MM.1S (cell line): Measurements from ENCODE around the gene KCNMA1.
A peak's percentile ranks its signal among the peaks of the same experiment; 100 is the strongest.

ENCODE experiments used
- DNase-seq: peaks from one replicate; pipeline ENCODE4 v3.0.0-alpha.2; 2015
- H2AFZ ChIP-seq: fragments of 300-600 bp; sonication (generic); 2 replicates; pipeline ENCODE4 v1.6.0; 2016; ENCODE audit warnings: antibody characterized with exemption, low read length
- H3F3A ChIP-seq: fragments of 300-600 bp; sonication (generic); 2 replicates; pipeline ENCODE4 v1.6.1; 2016; ENCODE audit warnings: mild to moderate bottlenecking, antibody characterized with exemption, low read length, moderate library complexity, mixed read lengths; ENCODE audit not compliant: insufficient read depth
- H3K27ac ChIP-seq: fragments of 300-600 bp; sonication (generic); 2 replicates; pipeline ENCODE4 v1.5.1; 2016; ENCODE audit warnings: mild to moderate bottlenecking, low read length
- H3K27me3 ChIP-seq: fragments of 300-600 bp; sonication (generic); replicated peaks from 2 replicates; pipeline ENCODE4 v1.6.0; 2016; ENCODE audit warnings: low read length; ENCODE audit not compliant: insufficient read depth
- H3K36me3 ChIP-seq: fragments of 300-600 bp; sonication (generic); replicated peaks from 2 replicates; pipeline ENCODE4 v1.6.1; 2016; ENCODE audit warnings: mild to moderate bottlenecking, low read length, mixed read lengths; ENCODE audit not compliant: insufficient read depth
- H3K4me1 ChIP-seq: fragments of 300-600 bp; sonication (generic); 2 replicates; pipeline ENCODE4 v1.6.1; 2016; ENCODE audit warnings: low read length, mixed read lengths
- H3K4me2 ChIP-seq: fragments of 300-600 bp; sonication (generic); 2 replicates; pipeline ENCODE4 v1.6.0; 2016; ENCODE audit warnings: low read depth, low read length
- H3K4me3 ChIP-seq: fragments of 300-600 bp; sonication (generic); 2 replicates; pipeline ENCODE4 v1.5.1; 2016; ENCODE audit warnings: low read length, mixed read lengths
- H3K79me2 ChIP-seq: fragments of 300-600 bp; sonication (generic); 2 replicates; pipeline ENCODE4 v1.6.1; 2016; ENCODE audit warnings: mixed run types, low read length, mixed read lengths
- H3K9ac ChIP-seq: fragments of 300-600 bp; sonication (generic); 2 replicates; pipeline ENCODE4 v1.6.1; 2016; ENCODE audit warnings: low read length, mixed read lengths
- H3K9me2 ChIP-seq: fragments of 300-600 bp; sonication (generic); replicated peaks from 2 replicates; pipeline ENCODE4 v1.6.1; 2016; ENCODE audit warnings: mild to moderate bottlenecking, low read length, mixed read lengths; ENCODE audit not compliant: insufficient read depth
- H3K9me3 ChIP-seq: fragments of 300-600 bp; sonication (generic); replicated peaks from 2 replicates; pipeline ENCODE4 v1.6.1; 2016; ENCODE audit warnings: mild to moderate bottlenecking, low read length, mixed read lengths; ENCODE audit not compliant: insufficient read depth
- H4K20me1 ChIP-seq: fragments of 300-600 bp; sonication (generic); 2 replicates; pipeline ENCODE4 v1.6.1; 2016; ENCODE audit warnings: mild to moderate bottlenecking, low read length, moderate library complexity, mixed read lengths; ENCODE audit not compliant: insufficient read depth
- EZH2 ChIP-seq: fragments of 300-600 bp; sonication (generic); optimal IDR thresholded peaks from 2 replicates; pipeline ENCODE3; 2017; ENCODE audit warnings: low read depth, mild to moderate bottlenecking, antibody characterized with exemption, low read length, mixed read lengths
- EZH2phosphoT487 ChIP-seq: fragments of 300-600 bp; sonication (generic); IDR thresholded peaks from 2 replicates; pipeline ENCODE4 v1.6.1; 2018; ENCODE audit warnings: antibody characterized with exemption, low read length
- TF ChIP-seq, protein P1 (sequence below): fragments of 300-600 bp; sonication (generic); IDR thresholded peaks from 2 replicates; pipeline ENCODE4 v1.5.1; 2016; ENCODE audit warnings: antibody characterized with exemption, low read length, mixed read lengths

Gene KCNMA1

DNA sequence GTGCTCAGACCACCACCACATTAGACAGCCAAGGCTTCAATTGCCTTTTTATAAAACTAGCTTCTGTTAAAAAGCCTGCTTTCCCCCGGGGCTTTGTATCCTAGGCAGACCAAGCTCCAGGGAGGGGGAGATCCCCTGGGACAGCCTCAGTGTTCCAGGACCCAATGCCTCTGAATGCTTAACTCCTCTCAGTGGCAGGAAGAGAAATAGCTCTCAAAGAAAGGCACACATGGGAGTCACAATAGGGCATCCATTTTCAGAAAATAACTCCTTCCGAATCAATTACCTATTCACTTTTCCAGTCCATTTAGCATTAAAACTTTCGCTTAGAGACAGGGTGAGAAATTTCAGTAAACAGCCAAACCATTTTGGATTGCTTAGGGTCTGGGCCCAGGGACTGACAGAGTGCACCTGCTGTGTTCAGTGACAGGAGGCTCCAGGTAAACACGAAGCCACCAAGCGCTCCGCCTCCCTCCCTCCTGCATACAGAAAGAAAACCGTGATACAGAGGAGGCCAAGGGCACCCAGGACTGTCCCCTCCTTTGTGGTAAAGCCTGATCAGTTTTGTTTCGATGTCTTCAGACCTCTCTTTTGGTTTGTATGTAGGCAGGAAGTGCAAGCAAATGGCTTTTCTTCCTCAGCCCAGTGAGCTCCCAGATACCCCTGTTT lies 599.7 kb downstream of the KCNMA1 start:
- Histone ChIP-seq H3K36me3 (no peaks in the 10 kb centered on the region), H3K79me2 (no peaks in the 10 kb centered on the region), H4K20me1 (no peaks in the 10 kb centered on the region), H3K27ac (no peak overlapping the region), H3K4me1 (no peaks in the 10 kb centered on the region), H3K9me2 (no peaks in the 10 kb centered on the region), H3K9me3 (no peaks in the 10 kb centered on the region), H3K4me3 (no peak overlapping the region), H3K4me2 (peak overlapping the region; percentile 1; the same call in 1 of the 2 replicates), H3F3A (no peaks in the 10 kb centered on the region), H2AFZ (no peak overlapping the region), H3K9ac (no peak overlapping the region), H3K27me3 (no peaks in the 10 kb centered on the region)
- TF ChIP-seq EZH2: no peak
- TF ChIP-seq EZH2phosphoT487: no peak
- TF ChIP-seq, protein P1, sequence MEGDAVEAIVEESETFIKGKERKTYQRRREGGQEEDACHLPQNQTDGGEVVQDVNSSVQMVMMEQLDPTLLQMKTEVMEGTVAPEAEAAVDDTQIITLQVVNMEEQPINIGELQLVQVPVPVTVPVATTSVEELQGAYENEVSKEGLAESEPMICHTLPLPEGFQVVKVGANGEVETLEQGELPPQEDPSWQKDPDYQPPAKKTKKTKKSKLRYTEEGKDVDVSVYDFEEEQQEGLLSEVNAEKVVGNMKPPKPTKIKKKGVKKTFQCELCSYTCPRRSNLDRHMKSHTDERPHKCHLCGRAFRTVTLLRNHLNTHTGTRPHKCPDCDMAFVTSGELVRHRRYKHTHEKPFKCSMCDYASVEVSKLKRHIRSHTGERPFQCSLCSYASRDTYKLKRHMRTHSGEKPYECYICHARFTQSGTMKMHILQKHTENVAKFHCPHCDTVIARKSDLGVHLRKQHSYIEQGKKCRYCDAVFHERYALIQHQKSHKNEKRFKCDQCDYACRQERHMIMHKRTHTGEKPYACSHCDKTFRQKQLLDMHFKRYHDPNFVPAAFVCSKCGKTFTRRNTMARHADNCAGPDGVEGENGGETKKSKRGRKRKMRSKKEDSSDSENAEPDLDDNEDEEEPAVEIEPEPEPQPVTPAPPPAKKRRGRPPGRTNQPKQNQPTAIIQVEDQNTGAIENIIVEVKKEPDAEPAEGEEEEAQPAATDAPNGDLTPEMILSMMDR: no peak
- peak; percentile 37 for DNase-seq

DNA sequence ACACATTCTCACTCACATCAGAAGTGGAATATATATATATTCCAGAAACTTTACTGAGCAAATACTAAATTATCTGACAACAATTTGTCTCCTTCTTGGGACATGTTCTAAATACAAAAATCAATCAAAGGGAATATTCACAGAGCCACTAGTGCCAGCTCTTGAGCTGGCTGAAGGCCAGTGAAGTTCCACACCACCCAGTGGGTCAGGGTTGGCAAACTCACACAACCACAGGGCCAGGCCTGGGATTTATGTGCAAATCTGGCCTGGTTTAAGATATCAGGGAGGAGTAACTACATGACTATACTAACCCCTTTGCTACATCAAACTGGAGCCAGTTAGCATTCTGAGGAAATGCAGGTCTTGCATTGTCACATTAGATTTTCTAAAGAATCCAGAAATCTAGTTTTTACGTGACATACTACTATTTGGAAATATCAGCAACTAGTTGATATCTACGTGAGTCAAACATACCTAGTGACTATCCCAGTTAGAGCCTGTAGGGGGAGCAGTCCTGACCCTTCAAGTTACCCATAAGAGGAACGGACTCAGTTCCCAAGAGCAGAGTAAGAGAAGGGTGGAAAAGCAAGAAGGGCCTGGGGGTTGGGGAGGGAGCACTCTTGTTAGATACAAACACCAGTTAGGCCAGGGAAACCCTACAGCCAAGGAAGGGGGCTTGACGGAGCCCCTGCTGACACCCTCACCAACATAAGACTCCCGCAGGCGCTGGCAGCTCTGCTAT lies 600.4 kb downstream of the KCNMA1 start:
- H4K20me1 ChIP-seq: no peaks in the 10 kb centered on the region
- no peaks in the 10 kb centered on the region for H3F3A ChIP-seq
- no peaks in the 10 kb centered on the region for H3K36me3 ChIP-seq
- no peak overlapping the region for H3K9ac ChIP-seq
- H2AFZ ChIP-seq: no peak overlapping the region
- no peaks in the 10 kb centered on the region for H3K9me2 ChIP-seq
- no peaks in the 10 kb centered on the region for H3K4me1 ChIP-seq
- no peak overlapping the region for H3K4me3 ChIP-seq
- no peaks in the 10 kb centered on the region for H3K79me2 ChIP-seq
- TF ChIP-seq, protein P1: peak; percentile 50
- TF ChIP-seq EZH2phosphoT487: no peak
- no peak overlapping the region for H3K27ac ChIP-seq
- H3K4me2 ChIP-seq: no peak overlapping the region; the same call in 1 of the 2 replicates
- DNase-seq: peak; percentile 7
- no peaks in the 10 kb centered on the region for H3K27me3 ChIP-seq
- H3K9me3 ChIP-seq: no peaks in the 10 kb centered on the region

DNA sequence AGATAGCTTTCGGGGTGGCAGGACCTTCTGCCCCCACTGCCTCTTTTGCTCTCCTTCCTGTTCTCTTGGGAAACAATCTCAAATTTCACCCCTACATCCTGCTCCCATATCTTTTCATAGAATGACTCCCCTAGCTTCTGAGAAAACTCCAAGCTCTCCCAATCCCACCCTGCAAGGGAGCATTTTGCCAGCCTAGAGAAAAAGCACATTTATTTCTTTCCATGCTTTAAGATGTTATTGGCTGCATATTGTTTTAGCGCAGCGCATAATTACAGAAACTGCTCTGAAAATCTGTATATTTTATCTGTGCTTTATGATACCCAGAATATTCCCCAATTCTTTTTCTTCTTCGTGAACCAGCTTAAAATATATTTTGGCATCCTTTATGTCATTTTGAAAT lies 601.3 kb downstream of the KCNMA1 start:
- no peak overlapping the region for H3K4me3 ChIP-seq
- H3K9me2 ChIP-seq: no peaks in the 10 kb centered on the region
- H3K79me2 ChIP-seq: no peaks in the 10 kb centered on the region
- no peaks in the 10 kb centered on the region for H4K20me1 ChIP-seq
- H3F3A ChIP-seq: no peaks in the 10 kb centered on the region
- TF ChIP-seq EZH2: no peak
- TF ChIP-seq, protein P1: no peak
- no peak for TF ChIP-seq EZH2phosphoT487
- no peak overlapping the region for H3K4me2 ChIP-seq
- H3K27ac ChIP-seq: no peak overlapping the region
- H3K4me1 ChIP-seq: no peaks in the 10 kb centered on the region
- DNase-seq: no peak
- no peaks in the 10 kb centered on the region for H3K36me3 ChIP-seq
- no peaks in the 10 kb centered on the region for H3K27me3 ChIP-seq
- no peak overlapping the region for H3K9ac ChIP-seq
- H2AFZ ChIP-seq: no peak overlapping the region
- H3K9me3 ChIP-seq: no peaks in the 10 kb centered on the region
